GM15510 (cell line): ENCODE measurements around the gene SPATS1.
A peak's percentile ranks its signal among the peaks of the same experiment; 100 is the strongest.

Experiments used
- POLR2A ChIP-seq: IDR thresholded peaks from 3 replicates; pipeline ENCODE4 v1.6.1; 2011; ENCODE audit warnings: borderline replicate concordance; ENCODE audit not compliant: insufficient read length; ENCODE audit errors: extremely low read depth

The SPATS1 gene

GRCh38 chr6:44363377-44363926, 21.0 kb downstream of the SPATS1 start:
- TF ChIP-seq POLR2A = no peak

DNA sequence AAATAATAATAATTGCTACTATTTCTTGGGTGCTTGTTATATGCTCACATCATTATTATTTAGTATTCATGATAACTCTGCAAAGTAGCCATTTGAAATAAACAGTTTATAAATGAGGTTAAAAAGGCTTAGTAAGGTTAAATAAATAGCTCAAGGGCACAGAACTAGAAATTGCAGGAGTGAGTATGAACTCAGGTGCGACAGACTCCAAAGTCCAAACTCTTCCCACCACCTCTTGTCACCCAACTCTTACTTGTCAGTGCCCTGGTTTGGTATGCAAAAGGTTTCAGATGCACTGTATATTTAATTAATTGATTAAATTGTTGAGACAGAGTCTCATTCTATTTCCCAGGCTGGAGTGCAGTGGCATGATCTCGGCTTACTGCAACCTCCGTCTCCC, 24.3 kb downstream of the SPATS1 start:
- TF ChIP-seq POLR2A = no peak

GRCh38 chr6:44367681-44368080, 25.2 kb downstream of the SPATS1 start:
- TF ChIP-seq POLR2A = no peak

GRCh38 chr6:44373051-44373450, 30.6 kb downstream of the SPATS1 start:
- TF ChIP-seq POLR2A = no peak

GRCh38 chr6:44373787-44374186, 31.3 kb downstream of the SPATS1 start:
- no peak for TF ChIP-seq POLR2A

GRCh38 chr6:44375071-44375470, 32.6 kb downstream of the SPATS1 start:
- no peak for TF ChIP-seq POLR2A

DNA sequence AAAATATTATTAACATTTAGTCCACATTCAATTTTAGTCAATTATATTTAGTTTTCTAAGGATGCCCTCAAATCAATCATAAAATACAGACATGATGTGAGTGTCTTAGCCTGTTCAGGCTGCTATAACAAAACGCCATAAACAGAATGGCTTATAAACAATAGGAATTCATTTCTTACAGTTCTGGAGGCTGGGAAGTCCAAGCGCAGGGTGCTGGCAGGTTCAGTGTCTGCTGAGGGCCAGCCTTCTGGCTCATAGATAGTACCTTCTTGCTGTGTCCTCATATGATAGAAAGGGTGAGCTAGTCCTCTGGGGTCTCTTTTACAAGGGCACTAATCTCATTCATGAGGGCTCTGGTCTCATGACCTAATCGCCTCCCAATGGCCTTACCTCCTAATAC, 35.0 kb downstream of the SPATS1 start:
- no peak for TF ChIP-seq POLR2A

- TF ChIP-seq POLR2A = no peak
Measured at GRCh38 chr6:44377971-44378370, 35.5 kb downstream of the SPATS1 start.

- TF ChIP-seq POLR2A = no peak
Measured at GRCh38 chr6:44381739-44382138, 39.3 kb downstream of the SPATS1 start.

DNA sequence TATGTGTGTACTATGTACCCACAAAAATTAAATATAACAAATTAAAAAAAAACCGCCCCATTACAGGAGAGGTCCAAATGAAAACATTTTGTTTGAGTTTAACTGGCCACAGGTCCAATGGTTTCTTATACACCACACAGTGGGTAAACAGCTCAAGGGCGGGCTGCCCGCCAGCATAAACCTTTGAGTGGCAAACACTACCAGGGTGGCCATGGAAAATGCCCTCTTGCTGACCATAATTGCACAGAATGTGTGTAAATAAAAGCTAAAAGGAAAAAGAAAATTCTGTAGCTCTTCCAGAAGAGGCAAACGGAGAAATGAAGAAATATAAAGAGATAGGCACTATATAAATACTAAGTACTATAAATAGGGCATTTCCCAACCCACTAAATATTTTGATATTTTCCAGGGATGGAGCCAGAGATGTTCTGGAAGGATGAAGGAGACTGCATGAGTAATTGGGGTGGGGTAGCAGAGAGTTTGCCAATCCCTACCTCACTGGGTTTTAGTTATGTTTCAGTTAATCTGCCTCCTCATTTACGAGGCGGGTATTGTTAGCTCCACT, 44.0 kb downstream of the SPATS1 start:
- TF ChIP-seq POLR2A = no peak

- no peak for TF ChIP-seq POLR2A
Measured at GRCh38 chr6:44386929-44387345, 44.5 kb downstream of the SPATS1 start.

GRCh38 chr6:44387346-44388134, 45.1 kb downstream of the SPATS1 start, which contains the start of gene CDC5L:
Gene CDC5L (plus strand): TSS chr6:44387706. CDS start chr6:44387824, 118 bp downstream.
- TF ChIP-seq POLR2A = peak; percentile 95

DNA sequence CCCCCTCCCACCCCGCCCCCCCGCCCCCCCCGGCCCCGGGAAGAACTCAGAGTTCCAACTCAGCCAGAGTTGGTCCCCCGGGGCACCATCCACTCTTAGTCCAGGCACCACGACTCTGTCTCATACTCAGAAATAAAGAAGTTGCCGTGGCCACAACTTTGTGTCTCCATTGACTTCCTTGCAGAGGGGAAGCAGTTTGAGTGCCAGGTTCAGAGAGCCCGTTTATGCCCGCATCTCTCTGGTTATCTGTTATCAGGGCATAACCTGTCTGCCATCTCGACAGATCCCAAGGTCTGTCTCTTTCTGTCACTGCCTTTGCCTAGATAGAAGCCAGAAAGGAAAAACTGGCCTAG, 45.7 kb downstream of the SPATS1 start:
- TF ChIP-seq POLR2A = no peak

DNA sequence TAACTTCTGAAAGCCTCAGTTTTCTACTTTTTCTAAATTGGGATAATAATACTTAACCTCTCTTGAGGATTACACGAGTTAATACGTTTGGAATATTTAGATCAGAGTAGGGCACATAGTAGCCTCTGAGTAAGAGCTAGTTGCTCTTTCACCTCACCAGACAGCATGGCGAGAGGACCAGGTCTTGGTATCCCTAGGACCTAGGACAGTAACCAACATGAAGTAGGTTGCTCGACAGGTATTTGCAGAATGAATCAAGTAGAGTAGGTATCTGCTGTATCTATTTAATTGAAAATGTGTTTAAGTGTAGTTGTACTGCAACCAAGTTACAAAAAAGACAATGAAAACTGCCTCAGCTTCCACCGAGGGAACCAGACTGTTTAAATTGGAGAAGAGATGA, 46.4 kb downstream of the SPATS1 start:
- no peak for TF ChIP-seq POLR2A

DNA sequence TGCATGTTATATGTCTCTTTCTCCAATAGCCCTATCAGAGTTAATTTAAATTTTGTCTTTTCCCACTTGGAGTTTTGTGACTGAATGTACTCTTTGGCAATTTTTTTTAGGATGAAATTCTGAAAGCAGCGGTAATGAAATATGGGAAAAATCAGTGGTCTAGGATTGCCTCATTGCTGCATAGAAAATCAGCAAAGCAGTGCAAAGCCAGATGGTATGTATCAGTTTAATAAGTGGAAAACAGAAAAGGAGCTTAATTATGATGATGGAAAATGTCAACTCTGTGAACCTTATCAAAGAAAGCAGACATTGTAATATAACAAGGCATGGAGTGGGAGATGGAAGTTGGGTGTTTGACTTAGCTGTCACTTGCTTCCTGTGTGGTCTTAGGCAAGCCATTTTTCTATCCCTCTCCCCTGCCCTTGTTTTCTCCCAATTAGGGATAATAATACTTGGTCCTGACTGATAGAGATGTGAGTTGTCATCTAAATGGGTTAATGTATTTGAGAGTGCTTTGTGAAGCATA, 47.8 kb downstream of the SPATS1 start:
- no peak for TF ChIP-seq POLR2A
